Embryonic facial prominence (tissue), 1 donor: ENCODE data around the gene EFHC2.

Experiments
- DNase-seq: peaks from one replicate; pipeline ENCODE4 v3.0.0-alpha.2; 2016; ENCODE audit errors: extremely low spot score

Gene EFHC2

GRCh38 chrX:44343412-44344141 lies at the start of gene EFHC2:
Gene EFHC2 (minus strand): TSS chrX:44343672. CDS start chrX:44343588, 84 bp downstream.
- DNase-seq, result no peak

GRCh38 chrX:44392767-44393166 lies 49.3 kb upstream of the EFHC2 start:
- no peak for DNase-seq

- no peak for DNase-seq
These were observed 41.3 kb upstream of the EFHC2 start for GRCh38 chrX:44384688-44385338.

- no peak for DNase-seq
These were observed 39.4 kb upstream of the EFHC2 start for GRCh38 chrX:44382871-44383270.

- DNase-seq, result no peak
These were observed 9.3 kb upstream of the EFHC2 start for GRCh38 chrX:44352758-44353157.

GRCh38 chrX:44349561-44349960 lies 6.1 kb upstream of the EFHC2 start:
- no peak for DNase-seq

- no peak for DNase-seq
These were observed 1.2 kb upstream of the EFHC2 start for GRCh38 chrX:44344687-44345086.

GRCh38 chrX:44344194-44344593 lies 722 bp upstream of the EFHC2 start:
- DNase-seq, result no peak

- DNase-seq, result no peak
These were observed 606 bp downstream of the EFHC2 start for GRCh38 chrX:44342866-44343265.

- no peak for DNase-seq
These were observed 5.1 kb downstream of the EFHC2 start for GRCh38 chrX:44338361-44338760.

GRCh38 chrX:44332437-44332836 lies 11.0 kb downstream of the EFHC2 start:
- DNase-seq, result no peak

GRCh38 chrX:44330227-44330626 lies 13.2 kb downstream of the EFHC2 start:
- DNase-seq, result no peak

GRCh38 chrX:44319550-44319949 lies 23.9 kb downstream of the EFHC2 start:
- no peak for DNase-seq

- DNase-seq, result no peak
These were observed 26.3 kb downstream of the EFHC2 start for GRCh38 chrX:44317181-44317580.

- no peak for DNase-seq
These were observed 28.7 kb downstream of the EFHC2 start for GRCh38 chrX:44314808-44315207.

- no peak for DNase-seq
These were observed 29.2 kb downstream of the EFHC2 start for GRCh38 chrX:44314259-44314734.

- no peak for DNase-seq
These were observed 31.1 kb downstream of the EFHC2 start for GRCh38 chrX:44312421-44312820.

GRCh38 chrX:44310227-44310626 lies 33.2 kb downstream of the EFHC2 start:
- DNase-seq, result no peak

GRCh38 chrX:44308869-44309268 lies 34.6 kb downstream of the EFHC2 start:
- no peak for DNase-seq

GRCh38 chrX:44306356-44306755 lies 37.1 kb downstream of the EFHC2 start:
- no peak for DNase-seq

- DNase-seq, result no peak
These were observed 37.6 kb downstream of the EFHC2 start for GRCh38 chrX:44305921-44306320.

- no peak for DNase-seq
These were observed 40.4 kb downstream of the EFHC2 start for GRCh38 chrX:44303119-44303518.

- no peak for DNase-seq
These were observed 44.3 kb downstream of the EFHC2 start for GRCh38 chrX:44299177-44299576.
